K562 (cell line): ENCODE measurements around the gene C19orf85. TPM values are rescaled to one million over a fixed set of nuclear protein-coding genes. Genes with fewer than 3 reads are reported as not detected.

ENCODE experiments used
- CSDE1 ChIP-seq, 2 experiments: fragments of 450-650 bp; IDR thresholded peaks; 2 replicates each; pipeline ENCODE4 v1.6.1; 2016; ENCODE audit warnings: mild to moderate bottlenecking in 1 of 2
- DDX20 ChIP-seq: fragments of 450-650 bp; IDR thresholded peaks from 2 replicates; pipeline ENCODE4 v1.6.1; 2016; ENCODE audit warnings: missing genetic modification characterization, low read depth, mild to moderate bottlenecking, missing compliant biosample characterization, moderate library complexity
- ETV6 ChIP-seq, 3 experiments: fragments of 150-350 bp in 1 of 3; sonication (generic) in 1 of 3; formaldehyde crosslinking in 1 of 3; IDR thresholded peaks; 2 replicates each; pipeline versions ENCODE4 v1.6.1 to v1.8.0; 2014 to 2022; ENCODE audit warnings: borderline replicate concordance in 2 of 3, low read depth in 2 of 3, antibody characterized with exemption in 1 of 3, low read length in 1 of 3, mild to moderate bottlenecking in 1 of 3, missing genetic modification reagents in 1 of 3
- FOS ChIP-seq: IDR thresholded peaks from 3 replicates; pipeline ENCODE4 v1.6.1; 2011; ENCODE audit not compliant: insufficient read length; ENCODE audit errors: extremely low read depth
- JUN ChIP-seq, 2 experiments: sonication (generic) in 1 of 2; formaldehyde crosslinking in 1 of 2; IDR thresholded peaks; 2 replicates each; pipeline versions ENCODE4 v1.6.1 to v1.8.0; 2012 to 2022; ENCODE audit warnings: borderline replicate concordance in 2 of 2, mild to moderate bottlenecking in 2 of 2, improper control_type of control experiment in 1 of 2, low read depth in 1 of 2, low read length in 1 of 2, missing genetic modification reagents in 1 of 2
- KDM1A ChIP-seq, 2 experiments: fragments of 450-650 bp; IDR thresholded peaks; 2 replicates each; pipeline ENCODE4 v1.6.1; 2016; ENCODE audit warnings: mild to moderate bottlenecking in 2 of 2
- MAFG ChIP-seq: fragments of 450-650 bp; conservative IDR thresholded peaks from 2 replicates; pipeline ENCODE4 v1.6.1; 2016; ENCODE audit warnings: missing genetic modification characterization, missing compliant biosample characterization
- MTA1 ChIP-seq: fragments of 450-650 bp; IDR thresholded peaks from 2 replicates; pipeline ENCODE4 v1.6.1; 2017; ENCODE audit warnings: borderline replicate concordance
- MTA3 ChIP-seq: fragments of 450-650 bp; formaldehyde crosslinking; IDR thresholded peaks from 2 replicates; pipeline ENCODE4 v1.6.1; 2017; ENCODE audit warnings: mild to moderate bottlenecking, borderline replicate concordance
- MXI1 ChIP-seq: IDR thresholded peaks from 2 replicates; pipeline ENCODE4 v1.6.1; 2011; ENCODE audit warnings: low read depth, mild to moderate bottlenecking, improper control_type of control experiment, low read length
- PCBP1 ChIP-seq: fragments of 200-400 bp; formaldehyde crosslinking; IDR thresholded peaks from 2 replicates; pipeline ENCODE4 v1.6.1; 2018; ENCODE audit warnings: mild to moderate bottlenecking, low read depth, low read length; ENCODE audit not compliant: poor library complexity, severe bottlenecking
- POLR2H ChIP-seq: IDR thresholded peaks from 2 replicates; pipeline ENCODE4 v1.6.1; 2016; ENCODE audit warnings: missing genetic modification characterization, low read depth, mild to moderate bottlenecking, control low read depth, missing compliant biosample characterization, moderate library complexity
- SRF ChIP-seq, 2 experiments: fragments of 250-450, 450-650 bp in 1 of 2; sonication (Bioruptor Pico) in 1 of 2; sonication (generic) in 1 of 2; formaldehyde crosslinking; IDR thresholded peaks; 2 replicates each; pipeline versions ENCODE4 v1.5.0 to v1.5.1; 2020 to 2022; ENCODE audit warnings: mild to moderate bottlenecking in 1 of 2, missing genetic modification reagents in 1 of 2
- TAF1 ChIP-seq: IDR thresholded peaks from 2 replicates; pipeline ENCODE4 v1.6.1; 2011; ENCODE audit warnings: mild to moderate bottlenecking, low read length, moderate library complexity; ENCODE audit not compliant: insufficient read depth, control insufficient read depth, severe bottlenecking; ENCODE audit errors: extremely low read depth
- TBP ChIP-seq: optimal IDR thresholded peaks from 2 replicates; pipeline ENCODE3; 2011; ENCODE audit warnings: low read depth, low read length, improper control_type of control experiment
- XRCC5 ChIP-seq: fragments of 200-400 bp; formaldehyde crosslinking; IDR thresholded peaks from 2 replicates; pipeline ENCODE4 v1.6.1; 2017; ENCODE audit warnings: low read depth, mild to moderate bottlenecking, low read length
- ZC3H8 ChIP-seq: fragments of 450-650 bp; IDR thresholded peaks from 2 replicates; pipeline ENCODE4 v1.6.1; 2017
- ZFPM2 ChIP-seq: fragments of 250-450 bp; sonication (Bioruptor Pico); IDR thresholded peaks from 2 replicates; pipeline ENCODE4 v1.5.1; 2022; ENCODE audit warnings: mild to moderate bottlenecking
- ZNF165 ChIP-seq: fragments of 250-450 bp; sonication (Bioruptor Pico); IDR thresholded peaks from 2 replicates; pipeline ENCODE4 v1.4.0; 2020; ENCODE audit warnings: borderline replicate concordance
- ZNF384 ChIP-seq: IDR thresholded peaks from 2 replicates; pipeline ENCODE4 v1.6.1; 2012; ENCODE audit warnings: low read depth, low read length, improper control_type of control experiment
- polyA plus RNA-seq, 8 experiments: library from polyadenylated mRNA; depleted of rRNA in 4 of 8; stranded (reverse) in 5 of 8; unstranded in 3 of 8; fragments of >200 nt; fragmentation: Nextera tagmentation in 2 of 8; fragmentation: Illumina TruSeq in 1 of 8; extraction: Ambion mirVana in 2 of 8; extraction: Trizol in 1 of 8; gene quantifications; 2 replicates each; pipeline versions ENCODE4 v1.2.1 to v1.2.3, GENCODE V29; 2011 to 2014; ENCODE audit warnings: inconsistent platforms in 1 of 8, missing spikeins in 1 of 8
- total RNA-seq, 7 experiments: library from RNA; depleted of rRNA in 6 of 7; stranded (reverse); fragments of >200 nt in 6 of 7; fragmentation: Illumina TruSeq in 2 of 7; extraction: Trizol in 2 of 7; gene quantifications; 2 replicates each; pipeline versions ENCODE4 v1.2.1 to v1.2.3, GENCODE V29; 2011 to 2021; ENCODE audit warnings: low replicate concordance in 1 of 7
- TF ChIP-seq, protein P1 (sequence below): fragments of 450-650 bp; IDR thresholded peaks from 2 replicates; pipeline ENCODE4 v1.6.1; 2016; ENCODE audit warnings: antibody characterized with exemption
- TF ChIP-seq, protein P2 (sequence below): fragments of 250-450 bp; sonication (Bioruptor Pico); IDR thresholded peaks from 2 replicates; pipeline ENCODE4 v1.8.0; 2022; ENCODE audit warnings: inconsistent platforms
- TF ChIP-seq, protein P3 (sequence below), 3 experiments: fragments of 200-800 bp in 1 of 3; sonication (Bioruptor generic) in 1 of 3; sonication (generic) in 1 of 3; formaldehyde crosslinking in 1 of 3; IDR thresholded peaks; 2 replicates each; pipeline versions ENCODE4 v1.6.1 to v1.8.0; 2016 to 2022; ENCODE audit warnings: mild to moderate bottlenecking in 2 of 3, missing compliant biosample characterization in 2 of 3, missing genetic modification characterization in 2 of 3, missing genetic modification reagents in 1 of 3

C19orf85 gene
- total and polyA plus RNA-seq, 9 of the 15 experiments (the other 6 are each of a cell fraction or from before 2014, with no cell fraction given), result not detected

DNA sequence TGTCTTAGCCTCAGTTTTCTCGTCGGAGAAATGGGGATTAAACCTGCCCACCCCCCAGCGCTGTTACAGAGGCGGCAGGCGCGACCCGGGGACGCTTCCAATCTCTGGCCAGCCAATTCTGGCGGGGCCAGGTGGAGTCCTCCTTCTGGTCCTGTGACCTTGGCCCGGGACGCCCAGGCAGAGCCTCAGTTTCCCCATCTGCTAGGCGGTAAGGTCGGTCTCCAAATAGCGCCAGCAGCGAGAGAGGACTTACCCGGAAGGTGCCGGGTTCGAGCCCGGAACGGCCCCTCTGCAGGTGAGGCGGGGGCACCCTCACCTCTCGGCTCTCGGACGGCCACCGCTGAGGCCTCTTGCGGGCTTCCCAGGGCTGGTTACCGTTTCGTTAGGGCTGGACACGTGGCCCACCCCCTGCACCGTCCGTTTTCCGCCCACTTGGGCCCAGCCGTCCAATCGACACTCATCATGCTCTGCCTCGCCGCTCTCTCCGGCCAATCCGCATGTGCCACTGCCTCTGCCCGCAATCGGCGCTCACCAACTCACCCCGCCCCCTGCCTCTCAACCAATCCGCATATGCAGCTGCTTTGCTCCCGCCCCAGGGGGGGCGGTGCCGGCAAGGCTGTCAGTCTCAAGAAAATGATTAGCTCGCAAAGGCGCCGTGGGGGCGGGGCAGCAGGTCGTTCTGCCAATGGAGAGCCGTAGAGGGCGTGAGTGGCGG lies 3.1 kb downstream of the C19orf85 start, which contains the start of gene ISOC2 (continued):
- TF ChIP-seq, protein P1, sequence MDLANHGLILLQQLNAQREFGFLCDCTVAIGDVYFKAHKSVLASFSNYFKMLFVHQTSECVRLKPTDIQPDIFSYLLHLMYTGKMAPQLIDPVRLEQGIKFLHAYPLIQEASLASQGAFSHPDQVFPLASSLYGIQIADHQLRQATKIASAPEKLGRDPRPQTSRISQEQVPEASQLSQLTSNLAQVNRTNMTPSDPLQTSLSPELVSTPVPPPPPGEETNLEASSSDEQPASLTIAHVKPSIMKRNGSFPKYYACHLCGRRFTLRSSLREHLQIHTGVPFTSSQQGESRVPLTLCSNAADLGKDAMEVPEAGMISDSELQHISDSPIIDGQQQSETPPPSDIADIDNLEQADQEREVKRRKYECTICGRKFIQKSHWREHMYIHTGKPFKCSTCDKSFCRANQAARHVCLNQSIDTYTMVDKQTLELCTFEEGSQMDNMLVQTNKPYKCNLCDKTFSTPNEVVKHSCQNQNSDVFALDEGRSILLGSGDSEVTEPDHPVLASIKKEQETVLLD, result no peak
- TF ChIP-seq TAF1 (peak; percentile 51), XRCC5 (0 out of 2 replicates have a peak, but pooled peaks have one; percentile 36), ZFPM2 (no peak), ZNF384 (no peak), ZC3H8 (no peak), POLR2H (tag) (peak; percentile 76), SRF (CRISPR knock-in tag; IDR thresholded peaks at IDR 0.05) (peak in 1 of 2 experiments; percentile 43; a peak in 1 of 4 replicates), PCBP1 (peak; percentile 89), FOS (peak; percentile 97), MTA3 (peak; percentile 79; the same call in 1 of the 2 replicates), DDX20 (no peak), MTA1 (no peak), MAFG (no peak), JUN (IDR thresholded peaks at IDR 0.05; ENCODE audit: borderline replicate concordance, low read depth, low read length) (peak; percentile 66; the same call in 1 of the 2 replicates), JUN (CRISPR knock-in tag; IDR thresholded peaks at IDR 0.05; ENCODE audit: borderline replicate concordance) (peak; percentile 81; the same call in 1 of the 2 replicates), ETV6 (IDR thresholded peaks at IDR 0.05; ENCODE audit: borderline replicate concordance in 1 of 2, low read depth in 2 of 2, low read length in 1 of 2) (no peak), ETV6 (CRISPR knock-in tag; IDR thresholded peaks at IDR 0.05; ENCODE audit: borderline replicate concordance) (no peak), KDM1A (IDR thresholded peaks at IDR 0.05) (peak; percentile 87 to 95; a peak in 3 of 4 replicates), MXI1 (peak; percentile 81), ZNF165 (CRISPR knock-in tag) (no peak; the same call in 1 of the 2 replicates), CSDE1 (IDR thresholded peaks at IDR 0.05) (peak in 1 of 2 experiments; percentile 43; a peak in 1 of 4 replicates), TBP (peak; percentile 74)
- TF ChIP-seq, protein P2, sequence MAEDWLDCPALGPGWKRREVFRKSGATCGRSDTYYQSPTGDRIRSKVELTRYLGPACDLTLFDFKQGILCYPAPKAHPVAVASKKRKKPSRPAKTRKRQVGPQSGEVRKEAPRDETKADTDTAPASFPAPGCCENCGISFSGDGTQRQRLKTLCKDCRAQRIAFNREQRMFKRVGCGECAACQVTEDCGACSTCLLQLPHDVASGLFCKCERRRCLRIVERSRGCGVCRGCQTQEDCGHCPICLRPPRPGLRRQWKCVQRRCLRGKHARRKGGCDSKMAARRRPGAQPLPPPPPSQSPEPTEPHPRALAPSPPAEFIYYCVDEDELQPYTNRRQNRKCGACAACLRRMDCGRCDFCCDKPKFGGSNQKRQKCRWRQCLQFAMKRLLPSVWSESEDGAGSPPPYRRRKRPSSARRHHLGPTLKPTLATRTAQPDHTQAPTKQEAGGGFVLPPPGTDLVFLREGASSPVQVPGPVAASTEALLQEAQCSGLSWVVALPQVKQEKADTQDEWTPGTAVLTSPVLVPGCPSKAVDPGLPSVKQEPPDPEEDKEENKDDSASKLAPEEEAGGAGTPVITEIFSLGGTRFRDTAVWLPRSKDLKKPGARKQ (CRISPR knock-in tag), result no peak
- TF ChIP-seq, protein P3, sequence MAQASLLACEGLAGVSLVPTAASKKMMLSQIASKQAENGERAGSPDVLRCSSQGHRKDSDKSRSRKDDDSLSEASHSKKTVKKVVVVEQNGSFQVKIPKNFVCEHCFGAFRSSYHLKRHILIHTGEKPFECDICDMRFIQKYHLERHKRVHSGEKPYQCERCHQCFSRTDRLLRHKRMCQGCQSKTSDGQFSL (CRISPR knock-in tag; IDR thresholded peaks at IDR 0.05), result peak; percentile 87
- TF ChIP-seq, protein P3 (tag; IDR thresholded peaks at IDR 0.05), result peak in 1 of 2 experiments; percentile 58; a peak in 1 of 4 replicates
